H1 (cell line): Measurements from ENCODE around the gene SLC44A5. TPM values are rescaled to one million over a fixed set of nuclear protein-coding genes. Genes with fewer than 3 reads are reported as not detected.
"Not testable (repeated sequence)": the region's sequence is repeated elsewhere in the genome, so short reads cannot be mapped to it uniquely, and the experiment has no call there.

Experiments
- CTCF ChIA-PET: fragments of 300-600 bp; sonication (Branson Sonifier 250); formaldehyde crosslinking; loops from one replicate; lab custom pipeline; 2021; ENCODE audit not compliant: partially characterized antibody; lab: Charles Lee
- POLR2A ChIA-PET: fragments of 300-600 bp; sonication (Branson Sonifier 250); formaldehyde crosslinking; loops from one replicate; lab custom pipeline; 2021; ENCODE audit warnings: inconsistent platforms; ENCODE audit not compliant: partially characterized antibody; lab: Charles Lee
- DNase-seq, 2 experiments: peaks; one replicate each; pipeline versions ENCODE4 v3.0.0 to v3.0.0-alpha.2; 2010 to 2022; ENCODE audit warnings: low spot score in 2 of 2, low read depth in 1 of 2, mixed read lengths in 1 of 2
- FAIRE-seq: peaks from 2 replicates; lab custom pipeline; 2011; peaks lifted over from hg19 to GRCh38; lab: Jason Lieb, UNC
- H2AFZ ChIP-seq: 2 replicates; pipeline ENCODE4 v1.8.1; 2012; ENCODE audit warnings: low read length, inconsistent platforms
- H2AK5ac ChIP-seq: 2 replicates; pipeline ENCODE4 v1.6.1; 2013; ENCODE audit warnings: low read depth, low read length
- H2BK120ac ChIP-seq: replicated peaks from 2 replicates; pipeline ENCODE3; 2013; ENCODE audit warnings: low read depth, low read length, inconsistent platforms
- H2BK12ac ChIP-seq: 2 replicates; pipeline ENCODE4 v1.6.1; 2013; ENCODE audit warnings: low read depth, low read length
- H2BK15ac ChIP-seq: 2 replicates; pipeline ENCODE4 v1.6.1; 2013; ENCODE audit warnings: low read length
- H2BK20ac ChIP-seq: 2 replicates; pipeline ENCODE4 v1.6.1; 2013; ENCODE audit warnings: low read length
- H2BK5ac ChIP-seq: 2 replicates; pipeline ENCODE4 v1.6.1; 2013; ENCODE audit warnings: low read depth, low read length
- H3K14ac ChIP-seq: 2 replicates; pipeline ENCODE4 v1.6.1; 2013; ENCODE audit warnings: inconsistent platforms; ENCODE audit not compliant: insufficient read length
- H3K18ac ChIP-seq: 2 replicates; pipeline ENCODE4 v1.6.1; 2013; ENCODE audit warnings: low read length; ENCODE audit errors: extremely low read depth
- H3K23ac ChIP-seq: 2 replicates; pipeline ENCODE4 v1.6.1; 2013; ENCODE audit warnings: inconsistent platforms; ENCODE audit not compliant: insufficient read length
- H3K23me2 ChIP-seq: 2 replicates; pipeline ENCODE4 v1.6.1; 2013; ENCODE audit warnings: low read depth, low read length
- H3K27ac ChIP-seq: 2 replicates; pipeline ENCODE4 v1.6.1; 2011; ENCODE audit warnings: low read depth, low read length, inconsistent platforms
- H3K27me3 ChIP-seq, 4 experiments: replicated peaks in 1 of 4; 1 replicate in 1 of 4; 2 replicates in 3 of 4; pipeline versions ENCODE4 v1.6.1 to v1.8.1; 2011 to 2013; ENCODE audit warnings: low read length in 3 of 4, mild to moderate bottlenecking in 3 of 4, inconsistent platforms in 2 of 4, mixed read lengths in 2 of 4, moderate library complexity in 1 of 4; ENCODE audit not compliant: control insufficient read depth in 3 of 4, insufficient read depth in 3 of 4; ENCODE audit errors: extremely low read depth in 1 of 4
- H3K36me3 ChIP-seq, 4 experiments: 2 replicates each; pipeline versions ENCODE4 v1.6.1 to v1.8.1; 2011 to 2013; ENCODE audit warnings: mild to moderate bottlenecking in 4 of 4, low read length in 3 of 4, moderate library complexity in 2 of 4, control low read depth in 1 of 4, inconsistent platforms in 1 of 4; ENCODE audit not compliant: insufficient read depth in 4 of 4, control insufficient read depth in 2 of 4
- H3K4ac ChIP-seq: replicated peaks from 2 replicates; pipeline ENCODE3; 2013; ENCODE audit warnings: low read length, low read depth, mixed read lengths, inconsistent platforms; ENCODE audit not compliant: insufficient read length
- H3K4me1 ChIP-seq, 4 experiments: replicated peaks in 1 of 4; 1 replicate in 1 of 4; 2 replicates in 3 of 4; pipeline versions ENCODE4 v1.6.1 to v1.8.1; 2011 to 2013; ENCODE audit warnings: low read length in 3 of 4, inconsistent platforms in 2 of 4, mixed read lengths in 1 of 4; ENCODE audit not compliant: insufficient read depth in 4 of 4, control insufficient read depth in 3 of 4
- H3K4me2 ChIP-seq, 2 experiments: 2 replicates each; pipeline versions ENCODE4 v1.6.1 to v1.8.1; 2011 to 2013; ENCODE audit warnings: low read depth in 2 of 2, low read length in 2 of 2, control low read depth in 1 of 2, inconsistent platforms in 1 of 2, mild to moderate bottlenecking in 1 of 2; ENCODE audit not compliant: insufficient read depth in 1 of 2
- H3K4me3 ChIP-seq, 4 experiments: fragments of 200-600, 300-600 bp in 1 of 4; sonication (generic), shearing (Covaris generic), sonication (Bioruptor Twin) in 1 of 4; 2 replicates each; pipeline versions ENCODE4 v1.5.1 to v1.8.1; 2011 to 2016; ENCODE audit warnings: low read length in 4 of 4, low read depth in 3 of 4, control low read depth in 2 of 4, inconsistent platforms in 2 of 4, mild to moderate bottlenecking in 2 of 4, mixed read lengths in 1 of 4, moderate library complexity in 1 of 4; ENCODE audit not compliant: insufficient read depth in 2 of 4; ENCODE audit errors: extremely low read depth in 1 of 4
- H3K56ac ChIP-seq: replicated peaks from 2 replicates; pipeline ENCODE3; 2013; ENCODE audit warnings: low read depth, mild to moderate bottlenecking, mixed read lengths, low read length, inconsistent platforms; ENCODE audit not compliant: insufficient read length
- H3K79me1 ChIP-seq: 2 replicates; pipeline ENCODE4 v1.6.1; 2013; ENCODE audit warnings: low read depth, low read length, control low read depth
- H3K79me2 ChIP-seq, 2 experiments: 2 replicates each; pipeline versions ENCODE4 v1.6.1 to v1.8.1; 2012 to 2013; ENCODE audit warnings: low read length in 2 of 2, mild to moderate bottlenecking in 2 of 2, inconsistent platforms in 1 of 2; ENCODE audit not compliant: insufficient read depth in 2 of 2, control insufficient read depth in 1 of 2
- H3K9ac ChIP-seq, 4 experiments: replicated peaks in 1 of 4; 1 replicate in 1 of 4; 2 replicates in 3 of 4; pipeline versions ENCODE4 v1.6.1 to v1.8.1; 2011 to 2013; ENCODE audit warnings: low read depth in 3 of 4, low read length in 3 of 4, control low read depth in 2 of 4, mild to moderate bottlenecking in 2 of 4, moderate library complexity in 2 of 4, inconsistent platforms in 1 of 4; ENCODE audit errors: extremely low read depth in 1 of 4
- H3K9me3 ChIP-seq, 2 experiments: 2 replicates each; pipeline versions ENCODE4 v1.6.1 to v1.8.1; 2012 to 2013; ENCODE audit warnings: mild to moderate bottlenecking in 2 of 2, moderate library complexity in 2 of 2, control low read depth in 1 of 2, inconsistent platforms in 1 of 2, low read depth in 1 of 2, low read length in 1 of 2, mixed read lengths in 1 of 2; ENCODE audit not compliant: insufficient read depth in 2 of 2
- H4K20me1 ChIP-seq, 2 experiments: replicated peaks in 1 of 2; 2 replicates each; pipeline versions ENCODE3 to v1.8.1; 2011 to 2013; ENCODE audit warnings: inconsistent platforms in 2 of 2, low read length in 2 of 2, mild to moderate bottlenecking in 1 of 2; ENCODE audit not compliant: insufficient read depth in 2 of 2, control insufficient read depth in 1 of 2
- H4K5ac ChIP-seq: 2 replicates; pipeline ENCODE4 v1.6.1; 2013; ENCODE audit warnings: low read length, low read depth, mixed read lengths, inconsistent platforms; ENCODE audit not compliant: insufficient read length
- H4K8ac ChIP-seq: 2 replicates; pipeline ENCODE4 v1.8.0; 2013; ENCODE audit warnings: mild to moderate bottlenecking, moderate library complexity, low read length, inconsistent platforms; ENCODE audit not compliant: insufficient read depth; ENCODE audit errors: extremely low read depth
- H4K91ac ChIP-seq: replicated peaks from 2 replicates; pipeline ENCODE3; 2013; ENCODE audit warnings: low read length, mixed read lengths, inconsistent platforms; ENCODE audit not compliant: insufficient read length
- EZH2 ChIP-seq: fragments of 200-600 bp; sonication (generic); IDR thresholded peaks from 2 replicates; pipeline ENCODE4 v1.7.1; 2012; ENCODE audit warnings: low read depth, mild to moderate bottlenecking, moderate library complexity, low read length, inconsistent platforms; ENCODE audit not compliant: severe bottlenecking
- GTF2F1 ChIP-seq: IDR thresholded peaks from 2 replicates; pipeline ENCODE4 v1.6.1; 2012; ENCODE audit warnings: low read depth, low read length, improper control_type of control experiment, borderline replicate concordance
- SUZ12 ChIP-seq: fragments of 200-600 bp; sonication (generic); IDR thresholded peaks from 2 replicates; pipeline ENCODE4 v1.6.1; 2012; ENCODE audit warnings: mild to moderate bottlenecking, inconsistent platforms, low read length, moderate library complexity, mixed read lengths
- TCF12 ChIP-seq: IDR thresholded peaks from 2 replicates; pipeline ENCODE4 v1.6.1; 2011; ENCODE audit warnings: low read depth, mild to moderate bottlenecking, low read length
- WGBS, 2 experiments: shearing (Covaris generic) in 1 of 2; methylation state at CpG; one replicate each; pipeline versions ENCODE4 v1.1.6 to v1.1.7; 2013 to 2015; ENCODE audit warnings: low lambda C conversion rate in 2 of 2, mixed read lengths in 2 of 2, inconsistent platforms in 1 of 2, low coverage in 1 of 2, missing lambda C conversion rate in 1 of 2; ENCODE audit not compliant: insufficient replicate concordance in 2 of 2, insufficient coverage in 1 of 2, insufficient read length in 1 of 2; ENCODE audit errors: extremely low coverage in 1 of 2, missing lambda C conversion rate in 1 of 2; 5-methylcytosine and 5-hydroxymethylcytosine counted together
- polyA plus RNA-seq, 7 experiments: library from polyadenylated mRNA; depleted of rRNA in 3 of 7; stranded (reverse) in 5 of 7; unstranded in 2 of 7; fragments of >200 nt in 5 of 7; fragments of 200-250 nt in 2 of 7; gene quantifications; 1 replicate in 5 of 7; 2 replicates in 1 of 7; 4 replicates in 1 of 7; pipeline versions ENCODE4 v1.2.1 to v1.2.3, GENCODE V29; 2011 to 2013; ENCODE audit warnings: missing spikeins in 2 of 7, mixed read lengths in 2 of 7
- total RNA-seq: library from RNA; stranded (reverse); fragmentation: NEBNext Ultra II Directional; extraction: Animal tissue kit (Norgen Biotek cat#: 25700); gene quantifications from 2 replicates; pipeline ENCODE4 v1.2.1, GENCODE V29; 2021

SLC44A5 gene
- total and polyA plus RNA-seq, 2 of the 8 experiments (the other 6 are each of a cell fraction or from before 2014, with no cell fraction given): 1.8 to 3.3 TPM

DNA sequence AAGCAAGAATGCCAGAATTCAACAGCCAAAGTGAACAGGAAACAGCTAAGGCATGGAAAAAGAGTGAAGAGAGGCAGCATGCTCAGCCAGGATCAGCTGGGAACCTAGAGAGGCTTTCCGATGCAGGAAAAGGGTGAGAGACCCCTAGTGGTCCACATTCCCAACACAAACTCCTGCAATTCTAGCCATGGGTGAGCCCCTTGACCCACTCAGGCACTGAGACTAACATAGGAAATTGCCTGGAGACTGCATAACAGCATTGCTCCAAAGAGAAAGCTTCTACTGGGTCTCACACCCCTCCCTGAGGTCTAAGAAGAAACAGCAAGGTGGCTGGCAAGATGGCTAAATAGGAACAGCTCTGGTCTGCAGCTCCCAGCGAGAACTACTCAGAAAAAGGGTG lies 353.5 kb downstream of the SLC44A5 start (continued):
- TF ChIP-seq SUZ12: no peak
- no peak for TF ChIP-seq EZH2
- TF ChIP-seq GTF2F1: no peak
- no peak for TF ChIP-seq TCF12

DNA sequence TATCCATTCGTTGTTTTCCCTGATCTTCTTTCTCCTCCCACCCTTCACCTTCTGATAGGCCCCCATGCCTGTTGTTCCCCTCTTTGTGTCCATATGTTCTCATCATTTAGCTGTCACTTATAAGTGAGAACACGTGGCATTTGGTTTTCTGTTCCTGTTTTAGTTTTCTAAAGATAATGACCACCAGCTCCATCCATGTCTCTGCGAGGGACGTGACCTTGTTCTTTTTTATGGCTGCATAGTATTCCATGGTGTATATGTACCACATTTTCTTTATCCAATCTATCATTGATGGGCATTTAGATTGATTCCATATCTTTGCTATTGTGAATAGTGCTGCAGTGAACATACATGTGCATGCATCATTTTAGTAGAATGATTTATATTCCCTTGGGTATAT lies 360.8 kb downstream of the SLC44A5 start:
- H3K27ac ChIP-seq, H2AFZ ChIP-seq, H3K36me3 ChIP-seq, H2BK12ac ChIP-seq, H2BK120ac ChIP-seq, H4K8ac ChIP-seq, H3K79me2 ChIP-seq, H3K27me3 ChIP-seq, H3K4me3 ChIP-seq, H3K18ac ChIP-seq, H3K4me2 ChIP-seq, H3K14ac ChIP-seq, POLR2A ChIA-PET, H3K4me1 ChIP-seq, DNase-seq, H2BK15ac ChIP-seq, H2BK5ac ChIP-seq, H3K9ac ChIP-seq, H3K56ac ChIP-seq, H3K9me3 ChIP-seq, H2BK20ac ChIP-seq, H3K79me1 ChIP-seq, FAIRE-seq, H3K23me2 ChIP-seq, H3K23ac ChIP-seq, H4K91ac ChIP-seq, H2AK5ac ChIP-seq, H4K5ac ChIP-seq, H4K20me1 ChIP-seq, H3K4ac ChIP-seq: not testable (repeated sequence)
- CTCF ChIA-PET: interaction anchor here (1.3 to 6.4 kb wide), 2 partner anchors 15 to 16 kb away, joined by 4 to 40 read pairs; no protein-coding TSS in a partner anchor
- WGBS, 2 experiments: 89% methylated on average over 4 of the region's 4 CpGs; no CpG with 5 or more reads in 1 of the 2 experiments
